ENCODE data around the gene PCDHGB3. TPM values are rescaled to one million over a fixed set of nuclear protein-coding genes. Genes with fewer than 3 reads are reported as not detected.
"Not testable (repeated sequence)": the region's sequence is repeated elsewhere in the genome, so short reads cannot be mapped to it uniquely, and the experiment has no call there.

The PCDHGB3 gene
- polyA plus RNA-seq, 4 donors = 1.5 to 2.8 (median 2.3) TPM

DNA sequence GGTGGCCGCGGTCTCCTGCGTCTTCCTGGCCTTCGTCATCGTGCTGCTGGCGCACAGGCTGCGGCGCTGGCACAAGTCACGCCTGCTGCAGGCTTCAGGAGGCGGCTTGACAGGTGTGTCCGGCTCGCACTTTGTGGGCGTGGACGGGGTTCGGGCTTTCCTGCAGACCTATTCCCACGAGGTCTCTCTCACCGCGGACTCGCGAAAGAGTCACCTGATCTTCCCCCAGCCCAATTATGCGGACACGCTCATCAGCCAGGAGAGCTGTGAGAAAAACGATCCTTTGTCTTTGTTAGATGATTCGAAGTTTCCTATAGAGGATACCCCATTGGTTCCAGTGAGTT is 45.2 kb downstream of the PCDHGB3 start:
- not testable (repeated sequence) for DNase-seq (ENCODE audit: low read depth in 4 of 4, low spot score in 3 of 4)

DNA sequence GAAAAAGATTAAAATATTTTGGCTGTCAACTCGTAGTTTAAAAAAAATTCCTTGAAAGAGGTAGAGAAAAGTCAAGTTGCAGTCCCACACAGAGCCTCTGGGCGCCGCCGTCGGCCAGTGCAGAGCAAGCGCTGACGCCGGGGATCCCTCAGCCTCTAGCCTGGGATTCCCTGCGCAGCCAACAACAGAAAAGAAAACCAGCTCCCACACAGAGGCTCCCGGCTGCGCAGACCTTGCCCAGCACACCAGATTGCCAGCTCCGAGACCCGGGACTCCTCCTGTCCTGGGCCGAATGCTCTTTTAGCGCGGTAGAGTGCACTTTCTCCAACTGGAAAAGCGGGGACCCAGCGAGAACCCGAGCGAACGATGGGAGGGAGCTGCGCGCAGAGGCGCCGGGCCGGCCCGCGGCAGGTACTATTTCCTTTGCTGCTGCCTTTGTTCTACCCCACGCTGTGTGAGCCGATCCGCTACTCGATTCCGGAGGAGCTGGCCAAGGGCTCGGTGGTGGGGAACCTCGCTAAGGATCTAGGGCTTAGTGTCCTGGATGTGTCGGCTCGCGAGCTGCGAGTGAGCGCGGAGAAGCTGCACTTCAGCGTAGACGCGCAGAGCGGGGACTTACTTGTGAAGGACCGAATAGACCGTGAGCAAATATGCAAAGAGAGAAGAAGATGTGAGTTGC is 47.6 kb downstream of the PCDHGB3 start, which contains the start of gene PCDHGB7:
PCDHGB7 (plus strand) TSS at position 184 of the 679 bp plus-strand sequence; CDS start at position 367, 183 bp downstream.
- not testable (repeated sequence) for DNase-seq (ENCODE audit: low read depth in 4 of 4, low spot score in 3 of 4)

DNA sequence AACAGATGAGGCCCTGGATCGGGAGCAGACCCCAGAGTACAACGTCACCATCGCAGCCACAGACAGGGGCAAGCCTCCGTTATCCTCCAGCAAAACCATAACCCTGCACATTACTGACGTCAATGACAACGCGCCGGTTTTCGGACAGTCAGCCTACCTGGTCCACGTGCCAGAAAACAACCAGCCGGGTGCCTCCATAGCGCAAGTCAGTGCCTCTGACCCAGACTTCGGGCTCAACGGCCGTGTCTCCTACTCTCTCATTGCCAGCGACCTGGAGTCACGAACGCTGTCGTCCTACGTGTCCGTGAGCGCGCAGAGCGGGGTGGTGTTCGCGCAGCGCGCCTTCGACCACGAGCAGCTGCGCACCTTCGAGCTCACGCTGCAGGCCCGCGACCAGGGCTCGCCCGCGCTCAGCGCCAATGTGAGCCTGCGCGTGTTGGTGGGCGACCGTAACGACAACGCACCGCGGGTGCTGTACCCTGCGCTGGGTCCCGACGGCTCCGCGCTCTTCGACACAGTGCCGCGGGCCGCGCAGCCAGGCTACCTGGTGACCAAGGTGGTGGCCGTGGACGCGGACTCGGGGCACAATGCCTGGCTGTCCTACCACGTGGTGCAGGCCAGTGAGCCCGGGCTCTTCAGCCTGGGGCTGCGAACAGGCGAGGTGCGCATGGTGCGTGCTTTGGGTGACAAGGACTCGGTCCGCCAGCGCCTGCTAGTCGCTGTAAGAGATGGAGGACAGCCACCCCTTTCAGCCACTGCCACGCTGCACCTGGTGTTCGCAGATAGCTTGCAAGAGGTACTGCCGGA is 49.2 kb downstream of the PCDHGB3 start:
- no peak for DNase-seq (ENCODE audit: low read depth in 4 of 4, low spot score in 3 of 4)

DNA sequence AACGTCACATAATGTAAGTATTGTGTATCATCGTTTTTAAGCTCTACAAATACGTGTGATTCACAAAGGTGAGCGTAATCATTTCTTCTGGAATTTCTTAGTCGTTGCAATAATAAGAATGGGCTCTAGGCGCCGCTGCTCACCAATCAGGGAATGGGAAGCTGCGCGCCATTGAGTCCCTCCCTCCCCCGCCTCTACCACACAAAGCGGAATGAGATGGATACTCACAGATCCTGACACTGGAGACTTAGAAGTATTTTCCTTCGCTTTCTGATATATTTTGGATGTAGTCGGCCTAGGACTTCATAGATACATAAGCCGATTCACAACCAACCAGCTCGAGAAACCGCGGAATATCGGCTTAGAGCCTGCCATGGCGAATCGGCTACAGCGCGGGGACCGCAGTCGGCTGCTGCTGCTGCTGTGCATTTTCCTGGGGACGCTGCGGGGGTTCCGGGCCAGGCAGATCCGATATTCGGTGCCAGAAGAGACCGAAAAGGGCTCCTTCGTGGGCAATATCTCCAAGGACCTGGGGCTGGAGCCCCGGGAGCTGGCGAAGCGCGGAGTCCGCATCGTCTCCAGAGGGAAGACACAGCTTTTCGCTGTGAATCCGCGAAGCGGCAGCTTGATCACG is 50.9 kb downstream of the PCDHGB3 start, which contains the start of gene PCDHGA11:
PCDHGA11 (plus strand) TSS at position 197 of the 634 bp plus-strand sequence; CDS start at position 374, 177 bp downstream.
- no peak for DNase-seq (ENCODE audit: low read depth in 4 of 4, low spot score in 3 of 4)

DNA sequence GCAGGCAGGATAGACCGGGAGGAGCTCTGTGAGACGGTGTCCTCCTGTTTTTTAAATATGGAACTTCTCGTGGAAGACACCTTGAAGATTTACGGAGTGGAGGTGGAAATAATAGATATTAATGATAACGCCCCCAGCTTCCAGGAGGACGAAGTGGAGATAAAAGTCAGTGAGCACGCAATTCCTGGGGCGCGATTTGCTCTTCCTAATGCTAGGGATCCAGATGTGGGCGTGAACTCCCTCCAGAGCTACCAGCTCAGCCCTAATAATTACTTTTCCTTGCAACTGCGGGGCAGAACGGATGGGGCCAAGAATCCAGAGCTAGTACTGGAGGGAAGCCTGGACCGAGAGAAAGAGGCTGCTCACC is 51.4 kb downstream of the PCDHGB3 start:
- DNase-seq (ENCODE audit: low read depth in 4 of 4, low spot score in 3 of 4) = no peak

Other genes with a start within 250 kb of the PCDHGB3 start
- gene PCDHB4, start 248.4 kb upstream of the PCDHGB3 start, polyA plus RNA-seq (ENCODE audit: insufficient read length in 4 of 4) = 1 to 10 TPM; 1.3 to 5.8 (median 2.2) TPM
- gene PCDHB5, start 235.0 kb upstream of the PCDHGB3 start, polyA plus RNA-seq (ENCODE audit: insufficient read length in 4 of 4) = 10 to 100 TPM in 1 of 4 donors, 1 to 10 TPM in 3; 5.6 to 10.5 (median 8.0) TPM
- 1 to 10 TPM; 2.5 to 4.5 (median 3.4) TPM for gene PCDHB6, start 220.2 kb upstream of the PCDHGB3 start, polyA plus RNA-seq (ENCODE audit: insufficient read length in 4 of 4)
- 1 to 10 TPM; 4.0 to 7.9 (median 5.6) TPM for gene PCDHB7, start 197.6 kb upstream of the PCDHGB3 start, polyA plus RNA-seq (ENCODE audit: insufficient read length in 4 of 4)
- 1 to 10 TPM; 1.2 to 3.5 (median 2.7) TPM for gene PCDHB8, start 192.5 kb upstream of the PCDHGB3 start, polyA plus RNA-seq (ENCODE audit: insufficient read length in 4 of 4)
- 1 to 10 TPM; 4.9 to 8.4 (median 5.7) TPM for gene PCDHB16, start 187.9 kb upstream of the PCDHGB3 start, polyA plus RNA-seq (ENCODE audit: insufficient read length in 4 of 4)
- 1 to 10 TPM; 3.7 to 5.1 (median 4.5) TPM for gene PCDHB9, start 183.1 kb upstream of the PCDHGB3 start, polyA plus RNA-seq (ENCODE audit: insufficient read length in 4 of 4)
- gene PCDHB10, start 177.9 kb upstream of the PCDHGB3 start, polyA plus RNA-seq (ENCODE audit: insufficient read length in 4 of 4) = 10 to 100 TPM in 2 of 4 donors, 1 to 10 TPM in 2; 5.4 to 11.3 (median 8.3) TPM
- 1 to 10 TPM; 4.9 to 7.0 (median 6.5) TPM for gene PCDHB11, start 170.6 kb upstream of the PCDHGB3 start, polyA plus RNA-seq (ENCODE audit: insufficient read length in 4 of 4)
- gene PCDHB12, start 161.5 kb upstream of the PCDHGB3 start, polyA plus RNA-seq (ENCODE audit: insufficient read length in 4 of 4) = 1 to 10 TPM; 4.9 to 8.6 (median 5.5) TPM
- gene PCDHB13, start 156.3 kb upstream of the PCDHGB3 start, polyA plus RNA-seq (ENCODE audit: insufficient read length in 4 of 4) = 1 to 10 TPM; 5.5 to 8.1 (median 5.9) TPM
- gene PCDHB14, start 146.9 kb upstream of the PCDHGB3 start, polyA plus RNA-seq (ENCODE audit: insufficient read length in 4 of 4) = 10 to 100 TPM in 3 of 4 donors, 1 to 10 TPM in 1; 9.9 to 13.5 (median 10.6) TPM
- gene PCDHB15, start 124.8 kb upstream of the PCDHGB3 start, polyA plus RNA-seq (ENCODE audit: insufficient read length in 4 of 4) = 10 to 100 TPM; 14.7 to 17.6 (median 16.6) TPM
- gene SLC25A2, start 66.2 kb upstream of the PCDHGB3 start, polyA plus RNA-seq (ENCODE audit: insufficient read length in 4 of 4) = under 1 TPM in 1 of 4 donors, not detected in 3; 0.17 TPM
- 100 to 1,000 TPM; 142 to 184 (median 157) TPM for gene TAF7, start 49.5 kb upstream of the PCDHGB3 start, polyA plus RNA-seq (ENCODE audit: insufficient read length in 4 of 4)
- 1 to 10 TPM in 1 of 4 donors, under 1 TPM in 3; 0.47 to 1.1 (median 0.84) TPM for gene PCDHGA1, start 39.7 kb upstream of the PCDHGB3 start, polyA plus RNA-seq (ENCODE audit: insufficient read length in 4 of 4)
- 10 to 100 TPM in 1 of 4 donors, 1 to 10 TPM in 3; 5.0 to 12.8 (median 7.0) TPM for gene PCDHGA2, start 31.5 kb upstream of the PCDHGB3 start, polyA plus RNA-seq (ENCODE audit: insufficient read length in 4 of 4)
- 1 to 10 TPM; 2.3 to 6.2 (median 3.8) TPM for gene PCDHGA3, start 26.4 kb upstream of the PCDHGB3 start, polyA plus RNA-seq (ENCODE audit: insufficient read length in 4 of 4)
- gene PCDHGB1, start 20.1 kb upstream of the PCDHGB3 start, polyA plus RNA-seq (ENCODE audit: insufficient read length in 4 of 4) = 1 to 10 TPM; 1.7 to 2.1 (median 1.9) TPM
- 1 to 10 TPM; 2.3 to 4.6 (median 2.4) TPM for gene PCDHGA4, start 15.2 kb upstream of the PCDHGB3 start, polyA plus RNA-seq (ENCODE audit: insufficient read length in 4 of 4)
- gene PCDHGB2, start 10.2 kb upstream of the PCDHGB3 start, polyA plus RNA-seq (ENCODE audit: insufficient read length in 4 of 4) = 1 to 10 TPM; 3.5 to 5.2 (median 3.8) TPM
- 1 to 10 TPM; 2.2 to 6.1 (median 2.6) TPM for gene PCDHGA5, start 6.1 kb upstream of the PCDHGB3 start, polyA plus RNA-seq (ENCODE audit: insufficient read length in 4 of 4)
- gene PCDHGA6, start 3.6 kb downstream of the PCDHGB3 start, polyA plus RNA-seq (ENCODE audit: insufficient read length in 4 of 4) = 10 to 100 TPM in 1 of 4 donors, 1 to 10 TPM in 3; 4.9 to 11.1 (median 7.1) TPM
- 1 to 10 TPM; 1.8 to 2.5 (median 2.1) TPM for gene PCDHGA7, start 12.5 kb downstream of the PCDHGB3 start, polyA plus RNA-seq (ENCODE audit: insufficient read length in 4 of 4)
- 1 to 10 TPM; 5.0 to 7.4 (median 5.5) TPM for gene PCDHGB4, start 17.5 kb downstream of the PCDHGB3 start, polyA plus RNA-seq (ENCODE audit: insufficient read length in 4 of 4)
- gene PCDHGA8, start 22.4 kb downstream of the PCDHGB3 start, polyA plus RNA-seq (ENCODE audit: insufficient read length in 4 of 4) = under 1 TPM; 0.40 to 0.56 (median 0.44) TPM
- 10 to 100 TPM in 1 of 4 donors, 1 to 10 TPM in 3; 9.6 to 10.3 (median 9.8) TPM for gene PCDHGB5, start 27.7 kb downstream of the PCDHGB3 start, polyA plus RNA-seq (ENCODE audit: insufficient read length in 4 of 4)
- gene PCDHGA9, start 32.5 kb downstream of the PCDHGB3 start, polyA plus RNA-seq (ENCODE audit: insufficient read length in 4 of 4) = 10 to 100 TPM in 1 of 4 donors, 1 to 10 TPM in 3; 4.9 to 10.1 (median 6.6) TPM
- 10 to 100 TPM in 1 of 4 donors, 1 to 10 TPM in 3; 6.2 to 12.1 (median 8.4) TPM for gene PCDHGB6, start 37.8 kb downstream of the PCDHGB3 start, polyA plus RNA-seq (ENCODE audit: insufficient read length in 4 of 4)
- 1 to 10 TPM; 3.1 to 4.7 (median 3.5) TPM for gene PCDHGA10, start 42.7 kb downstream of the PCDHGB3 start, polyA plus RNA-seq (ENCODE audit: insufficient read length in 4 of 4)
- gene PCDHGB7, start 47.4 kb downstream of the PCDHGB3 start, polyA plus RNA-seq (ENCODE audit: insufficient read length in 4 of 4) = 10 to 100 TPM; 13.7 to 16.9 (median 16.3) TPM
- gene PCDHGA11, start 50.8 kb downstream of the PCDHGB3 start, polyA plus RNA-seq (ENCODE audit: insufficient read length in 4 of 4) = 1 to 10 TPM; 4.3 to 5.2 (median 4.6) TPM
- 1 to 10 TPM; 1.4 to 2.1 (median 1.7) TPM for gene PCDHGA12, start 60.3 kb downstream of the PCDHGB3 start, polyA plus RNA-seq (ENCODE audit: insufficient read length in 4 of 4)
- 100 to 1,000 TPM in 3 of 4 donors, 10 to 100 TPM in 1; 98.1 to 164 (median 115) TPM for gene PCDHGC3, start 105.7 kb downstream of the PCDHGB3 start, polyA plus RNA-seq (ENCODE audit: insufficient read length in 4 of 4)
- gene PCDHGC4, start 114.8 kb downstream of the PCDHGB3 start, polyA plus RNA-seq (ENCODE audit: insufficient read length in 4 of 4) = 1 to 10 TPM; 2.7 to 3.1 (median 2.9) TPM
- gene PCDHGC5, start 118.8 kb downstream of the PCDHGB3 start, polyA plus RNA-seq (ENCODE audit: insufficient read length in 4 of 4) = 1 to 10 TPM in 1 of 4 donors, under 1 TPM in 3; 0.24 to 1.0 (median 0.38) TPM
- gene DIAPH1, start 248.8 kb downstream of the PCDHGB3 start, polyA plus RNA-seq (ENCODE audit: insufficient read length in 4 of 4) = 10 to 100 TPM; 43.8 to 81.2 (median 61.9) TPM